ENCODE measurements around the gene ACTR1A. TPM values are rescaled to one million over a fixed set of nuclear protein-coding genes. Genes with fewer than 3 reads are reported as not detected.
"Not testable (repeated sequence)": the region's sequence is repeated elsewhere in the genome, so short reads cannot be mapped to it uniquely, and the experiment has no call there.

ACTR1A gene
- total and polyA plus RNA-seq, 5 experiments from 2014 or later: 45.9 to 60.7 (median 55.4) TPM

GRCh38 chr10:102500686-102501085 is 1.8 kb downstream of the ACTR1A start:
- H3K9me3 Mint-ChIP-seq, ATAC-seq, H3K27ac Mint-ChIP-seq, H3K27me3 Mint-ChIP-seq, DNase-seq: not testable (repeated sequence)
- peaks cover 18 to 44% (median 41%) of the 10 kb centered on the region in 4 donors for H3K4me1 Mint-ChIP-seq
- peak overlapping the region in 1 of 10 donors; percentile 24 for H3K4me3 Mint-ChIP-seq
- POLR2A ChIA-PET: interaction anchor here (0.6 to 1.5 kb wide), 6 partner anchors 65 to 243 kb away, joined by 3 to 4 read pairs (median 4); partner anchors contain the start of genes CUEDC2 and WBP1L
- peaks cover 0 to 23% (median 0%) of the 10 kb centered on the region in 3 donors for H3K36me3 Mint-ChIP-seq

GRCh38 chr10:102499356-102499755 is 3.2 kb downstream of the ACTR1A start:
- DNase-seq (no peak), ATAC-seq (no peak)
- H3K27me3 Mint-ChIP-seq: no peaks in the 10 kb centered on the region
- peaks cover 9 to 34% (median 29%) of the 10 kb centered on the region in 4 donors for H3K4me1 Mint-ChIP-seq
- H3K27ac Mint-ChIP-seq: peak overlapping the region in 2 of 10 donors; percentile 24 to 44
- peaks cover 0 to 25% (median 0%) of the 10 kb centered on the region in 3 donors for H3K36me3 Mint-ChIP-seq
- POLR2A ChIA-PET: interaction anchor here (0.6 kb wide), 1 partner anchor 145 kb away, joined by 5 read pairs; no protein-coding TSS in a partner anchor
- peak overlapping the region in 3 of 10 donors; percentile 8 to 28 (median 19) for H3K4me3 Mint-ChIP-seq
- H3K9me3 Mint-ChIP-seq: no peaks in the 10 kb centered on the region

GRCh38 chr10:102497545-102497944 is 5.0 kb downstream of the ACTR1A start:
- POLR2A ChIA-PET: interaction anchor here (0.7 to 1.5 kb wide), 2 partner anchors 147 to 423 kb away, joined by 4 to 5 read pairs; partner anchors contain the start of gene TRIM8

GRCh38 chr10:102493771-102494170 is 8.7 kb downstream of the ACTR1A start:
- POLR2A ChIA-PET: no interaction called here
- ATAC-seq: no peak

More at GRCh38 chr10:102497545-102497944, 5.0 kb downstream of the ACTR1A start:
- no peak for DNase-seq
- ATAC-seq: no peak
- peaks cover 12 to 51% (median 41%) of the 10 kb centered on the region in 4 donors for H3K4me1 Mint-ChIP-seq
- no peaks in the 10 kb centered on the region for H3K27me3 Mint-ChIP-seq
- no peaks in the 10 kb centered on the region for H3K9me3 Mint-ChIP-seq
- H3K27ac Mint-ChIP-seq: peak overlapping the region in 1 of 10 donors; percentile 59
- H3K4me3 Mint-ChIP-seq: peak overlapping the region in 1 of 10 donors; percentile 50
- peaks cover 0 to 25% (median 0%) of the 10 kb centered on the region in 3 donors for H3K36me3 Mint-ChIP-seq

GRCh38 chr10:102492983-102493382 is 9.5 kb downstream of the ACTR1A start:
- POLR2A ChIA-PET: no interaction called here
- no peaks in the 10 kb centered on the region for H3K9me3 Mint-ChIP-seq
- H3K36me3 Mint-ChIP-seq: peaks cover 0 to 40% (median 3%) of the 10 kb centered on the region in 3 donors
- H3K4me3 Mint-ChIP-seq: no peak overlapping the region
- peak overlapping the region in 2 of 10 donors; percentile 64 to 68 for H3K27ac Mint-ChIP-seq
- H3K4me1 Mint-ChIP-seq: peaks cover 11 to 41% (median 27%) of the 10 kb centered on the region in 4 donors
- ATAC-seq (no peak), DNase-seq (no peak)
- H3K27me3 Mint-ChIP-seq: no peaks in the 10 kb centered on the region

More at GRCh38 chr10:102493771-102494170, 8.7 kb downstream of the ACTR1A start:
- H3K4me3 Mint-ChIP-seq: no peak overlapping the region
- H3K27ac Mint-ChIP-seq: peak overlapping the region in 2 of 10 donors; percentile 11 to 61
- H3K27me3 Mint-ChIP-seq: no peaks in the 10 kb centered on the region
- no peaks in the 10 kb centered on the region for H3K9me3 Mint-ChIP-seq
- H3K36me3 Mint-ChIP-seq: peaks cover 0 to 38% (median 2%) of the 10 kb centered on the region in 3 donors
- DNase-seq: no peak
- peaks cover 12 to 47% (median 34%) of the 10 kb centered on the region in 4 donors for H3K4me1 Mint-ChIP-seq

- POLR2A ChIA-PET: interaction anchor here (0.7 kb wide), 1 partner anchor 30 kb away, joined by 3 read pairs; no protein-coding TSS in a partner anchor
- no peak for DNase-seq
- H3K36me3 Mint-ChIP-seq: peaks cover 0 to 40% (median 6%) of the 10 kb centered on the region in 3 donors
- H3K4me1 Mint-ChIP-seq: peaks cover 9 to 36% (median 21%) of the 10 kb centered on the region in 4 donors
- no peak for ATAC-seq
- no peaks in the 10 kb centered on the region for H3K9me3 Mint-ChIP-seq
- H3K4me3 Mint-ChIP-seq: no peak overlapping the region
- H3K27ac Mint-ChIP-seq: peak overlapping the region in 3 of 10 donors; percentile 60 to 68 (median 64)
- no peaks in the 10 kb centered on the region for H3K27me3 Mint-ChIP-seq
Observed at GRCh38 chr10:102492344-102492939, 10.1 kb downstream of the ACTR1A start.

- H3K4me1 Mint-ChIP-seq: peaks cover 9 to 29% (median 18%) of the 10 kb centered on the region in 4 donors
- no peak for ATAC-seq
Observed at GRCh38 chr10:102491136-102491535, 11.4 kb downstream of the ACTR1A start.

GRCh38 chr10:102485093-102485784 is 17.3 kb downstream of the ACTR1A start:
- peaks cover 0 to 93% (median 14%) of the 10 kb centered on the region in 3 donors for H3K36me3 Mint-ChIP-seq
- H3K9me3 Mint-ChIP-seq: no peaks in the 10 kb centered on the region

More at GRCh38 chr10:102491136-102491535, 11.4 kb downstream of the ACTR1A start:
- peaks cover 0 to 53% (median 6%) of the 10 kb centered on the region in 3 donors for H3K36me3 Mint-ChIP-seq
- POLR2A ChIA-PET: no interaction called here
- H3K27me3 Mint-ChIP-seq: no peaks in the 10 kb centered on the region
- peak overlapping the region in 2 of 10 donors; percentile 14 to 60 for H3K27ac Mint-ChIP-seq
- no peak overlapping the region for H3K4me3 Mint-ChIP-seq
- no peak for DNase-seq
- H3K9me3 Mint-ChIP-seq: no peaks in the 10 kb centered on the region

GRCh38 chr10:102484021-102484420 is 18.5 kb downstream of the ACTR1A start:
- H3K9me3 Mint-ChIP-seq: no peaks in the 10 kb centered on the region
- H3K4me1 Mint-ChIP-seq: peaks cover 1 to 3% (median 2%) of the 10 kb centered on the region in 4 donors
- peaks cover 0 to 89% (median 12%) of the 10 kb centered on the region in 3 donors for H3K36me3 Mint-ChIP-seq
- DNase-seq: no peak
- no peak overlapping the region for H3K27ac Mint-ChIP-seq
- no peak overlapping the region for H3K4me3 Mint-ChIP-seq
- no peaks in the 10 kb centered on the region for H3K27me3 Mint-ChIP-seq
- POLR2A ChIA-PET: interaction anchor here (0.7 to 3.3 kb wide), 2 partner anchors 10 to 98 kb away, joined by 3 to 12 read pairs; no protein-coding TSS in a partner anchor
- no peak for ATAC-seq

More at GRCh38 chr10:102485093-102485784, 17.3 kb downstream of the ACTR1A start:
- ATAC-seq: no peak
- POLR2A ChIA-PET: interaction anchor here (0.6 to 1.2 kb wide), 2 partner anchors 13 to 280 kb away, joined by 3 to 4 read pairs; no protein-coding TSS in a partner anchor
- no peak for DNase-seq
- no peaks in the 10 kb centered on the region for H3K4me1 Mint-ChIP-seq
- peak overlapping the region in 1 of 10 donors; percentile 69 for H3K27ac Mint-ChIP-seq
- no peaks in the 10 kb centered on the region for H3K27me3 Mint-ChIP-seq
- no peak overlapping the region for H3K4me3 Mint-ChIP-seq

- Mint-ChIP-seq H3K27me3 (no peaks in the 10 kb centered on the region), H3K4me1 (peaks cover 10 to 28% (median 19%) of the 10 kb centered on the region in 4 donors), H3K4me3 (peak overlapping the region in 1 of 10 donors; percentile 47), H3K27ac (peak overlapping the region in 3 of 10 donors; percentile 15 to 63 (median 46)), H3K9me3 (no peaks in the 10 kb centered on the region), H3K36me3 (peaks cover 0 to 53% (median 5%) of the 10 kb centered on the region in 3 donors)
- ATAC-seq (no peak), DNase-seq (no peak)
- POLR2A ChIA-PET: interaction anchor here (2.9 to 3.1 kb wide), 2 partner anchors 30 to 86 kb away, joined by 18 to 19 read pairs; partner anchors contain the start of gene C10orf95
Observed at GRCh38 chr10:102480396-102480795, 22.1 kb downstream of the ACTR1A start.

- peak overlapping the region in 7 of 10 donors; percentile 35 to 94 (median 63) for H3K27ac Mint-ChIP-seq
- H3K9me3 Mint-ChIP-seq: no peaks in the 10 kb centered on the region
- H3K27me3 Mint-ChIP-seq: no peaks in the 10 kb centered on the region
- H3K4me3 Mint-ChIP-seq: no peak overlapping the region
- POLR2A ChIA-PET: interaction anchor here (1.0 to 3.1 kb wide), 3 partner anchors 29 to 358 kb away, joined by 3 to 19 read pairs (median 18); partner anchors contain the start of gene C10orf95
- DNase-seq (no peak), ATAC-seq (no peak)
- H3K4me1 Mint-ChIP-seq: peaks cover 13 to 33% (median 24%) of the 10 kb centered on the region in 4 donors
- peaks cover 0 to 46% (median 5%) of the 10 kb centered on the region in 3 donors for H3K36me3 Mint-ChIP-seq
Observed at GRCh38 chr10:102479651-102480050, 22.9 kb downstream of the ACTR1A start.
